Calu3 (cell line): ENCODE results near the gene PPP3CA. TPM values are rescaled to one million over a fixed set of nuclear protein-coding genes. Genes with fewer than 3 reads are reported as not detected.

ENCODE experiments used
- BruUV-seq: library from RNA; stranded (reverse); fragments of 400-500 nt; replicated peaks from 2 replicates; lab custom pipeline; 2021; lab: Mats Ljungman, UMichigan
- CTCF ChIA-PET: fragments of 300-600 bp; sonication (Branson Sonifier 250); formaldehyde crosslinking; loops from one replicate; lab custom pipeline; 2022; ENCODE audit warnings: antibody characterized with exemption; lab: Charles Lee
- DNase-seq: peaks from one replicate; pipeline ENCODE4 v3.0.0; 2022
- H3K27ac Mint-ChIP-seq: one replicate; pipeline ENCODE4 v1.8.0; 2022; ENCODE audit warnings: mixed read lengths; ENCODE audit not compliant: unreplicated experiment
- H3K27me3 Mint-ChIP-seq: one replicate; pipeline ENCODE4 v1.8.0; 2022; ENCODE audit warnings: mixed read lengths; ENCODE audit not compliant: unreplicated experiment
- H3K36me3 Mint-ChIP-seq: one replicate; pipeline ENCODE4 v1.8.0; 2022; ENCODE audit warnings: mild to moderate bottlenecking, moderate library complexity, mixed read lengths; ENCODE audit not compliant: insufficient read depth, unreplicated experiment
- H3K4me1 Mint-ChIP-seq: one replicate; pipeline ENCODE4 v1.8.0; 2022; ENCODE audit warnings: mild to moderate bottlenecking, low read depth, mixed read lengths; ENCODE audit not compliant: unreplicated experiment
- H3K4me3 Mint-ChIP-seq: one replicate; pipeline ENCODE4 v1.8.0; 2022; ENCODE audit warnings: mild to moderate bottlenecking, low read depth, moderate library complexity, mixed read lengths; ENCODE audit not compliant: unreplicated experiment
- H3K9me3 Mint-ChIP-seq: one replicate; pipeline ENCODE4 v1.8.0; 2022; ENCODE audit warnings: low read depth, mixed read lengths; ENCODE audit not compliant: unreplicated experiment
- CTCF ChIP-seq: fragments of 200-600 bp; IDR thresholded peaks from one replicate; pipeline ENCODE4 v1.8.0; 2022; ENCODE audit warnings: antibody characterized with exemption; ENCODE audit not compliant: unreplicated experiment
- intact Hi-C: fragments of 100-400 bp; cut with micrococcal nuclease; formaldehyde crosslinking; loops from one replicate; pipeline ENCODE4 v1.10.0; 2022; ENCODE audit not compliant: unreplicated experiment
- total RNA-seq: library from RNA; stranded (reverse); gene quantifications from 2 replicates; pipeline ENCODE4 v1.2.3, GENCODE V29; 2022

PPP3CA gene
- total RNA-seq, 1 experiment from 2014 or later: 33.7 TPM

- no TSS peak for BruUV-seq
- peaks cover 9% of the 10 kb centered on the region for H3K4me1 Mint-ChIP-seq
- DNase-seq: no peak
- intact Hi-C loops: no loop called here
- no peak overlapping the region for H3K4me3 Mint-ChIP-seq
- H3K27me3 Mint-ChIP-seq: no peaks in the 10 kb centered on the region
- TF ChIP-seq CTCF: no peak
- no peak overlapping the region for H3K27ac Mint-ChIP-seq
- no peaks in the 10 kb centered on the region for H3K36me3 Mint-ChIP-seq
- CTCF ChIA-PET: no interaction called here
- no peaks in the 10 kb centered on the region for H3K9me3 Mint-ChIP-seq
Measured at GRCh38 chr4:101269682-101270081, 77.6 kb downstream of the PPP3CA start.

GRCh38 chr4:101265816-101266172 is 81.5 kb downstream of the PPP3CA start:
- peaks cover 12% of the 10 kb centered on the region for H3K4me1 Mint-ChIP-seq
- TF ChIP-seq CTCF: no peak
- CTCF ChIA-PET: no interaction called here
- H3K27ac Mint-ChIP-seq: peak overlapping the region; percentile 39
- no peaks in the 10 kb centered on the region for H3K36me3 Mint-ChIP-seq
- intact Hi-C loops: no loop called here
- no peak for DNase-seq
- no peaks in the 10 kb centered on the region for H3K27me3 Mint-ChIP-seq
- H3K4me3 Mint-ChIP-seq: no peak overlapping the region
- H3K9me3 Mint-ChIP-seq: no peaks in the 10 kb centered on the region
- BruUV-seq: no TSS peak

GRCh38 chr4:101264993-101265815 is 82.1 kb downstream of the PPP3CA start:
- no peaks in the 10 kb centered on the region for H3K9me3 Mint-ChIP-seq
- TF ChIP-seq CTCF: no peak
- CTCF ChIA-PET: no interaction called here
- H3K27ac Mint-ChIP-seq: peak overlapping the region; percentile 39
- no peak for DNase-seq
- no TSS peak for BruUV-seq
- H3K27me3 Mint-ChIP-seq: no peaks in the 10 kb centered on the region
- no peaks in the 10 kb centered on the region for H3K36me3 Mint-ChIP-seq
- H3K4me1 Mint-ChIP-seq: peaks cover 9% of the 10 kb centered on the region
- H3K4me3 Mint-ChIP-seq: no peak overlapping the region
- intact Hi-C loops: loop anchor here (5.0 kb wide), 1 partner anchor 43 kb away; no protein-coding TSS in a partner anchor

- CTCF ChIA-PET: no interaction called here
- Mint-ChIP-seq H3K27ac (no peak overlapping the region), H3K36me3 (no peaks in the 10 kb centered on the region), H3K4me1 (peaks cover 9% of the 10 kb centered on the region), H3K9me3 (no peaks in the 10 kb centered on the region), H3K27me3 (no peaks in the 10 kb centered on the region), H3K4me3 (no peak overlapping the region)
- TF ChIP-seq CTCF: no peak
- BruUV-seq: no TSS peak
- intact Hi-C loops: loop anchor here (5.0 kb wide), 1 partner anchor 42 kb away; no protein-coding TSS in a partner anchor
- DNase-seq: no peak
Measured at GRCh38 chr4:101264512-101264911, 82.8 kb downstream of the PPP3CA start.
